ENCODE measurements around the gene MRPL50. TPM values are rescaled to one million over a fixed set of nuclear protein-coding genes. Genes with fewer than 3 reads are reported as not detected.

The MRPL50 gene
- total and polyA plus RNA-seq, 2 experiments from 2014 or later = 25.5 to 59.0 TPM

DNA sequence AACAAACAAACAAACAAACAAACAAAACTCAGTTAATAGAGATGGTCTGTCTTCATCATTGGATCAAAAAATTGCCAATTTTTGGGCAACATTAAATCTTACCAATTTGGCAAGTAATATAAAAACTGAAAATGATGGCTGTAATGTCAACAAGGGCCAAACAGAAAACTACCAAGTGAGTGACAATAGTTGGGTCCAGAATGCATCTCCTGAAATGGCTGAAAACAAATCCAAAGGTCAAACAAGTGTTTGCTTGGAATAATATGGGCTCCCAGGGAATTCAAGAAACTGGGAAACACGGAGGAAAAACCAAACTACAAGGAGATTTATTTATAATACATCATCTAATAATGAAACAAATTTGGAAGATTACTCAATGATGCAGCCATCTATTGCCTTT is 38.7 kb downstream of the MRPL50 start (continued):
- TF ChIP-seq CTCF (conservative IDR thresholded peaks at IDR 0.05; ENCODE audit: low read depth in 2 of 2) (no peak), POLR2AphosphoS5 (IDR thresholded peaks at IDR 0.05; ENCODE audit: low read depth) (no peak)

- no peak overlapping the region for H3K4me3 ChIP-seq
- Mint-ChIP-seq H3K4me1 (no peaks in the 10 kb centered on the region), H3K9me3 (peaks cover 3% of the 10 kb centered on the region; the same call in 1 of the 3 replicates), H3K27me3 (ENCODE audit: insufficient read depth, low read depth, poor library complexity) (peaks cover 4% of the 10 kb centered on the region), H3K27ac (no peak overlapping the region), H3K36me3 (ENCODE audit: low read depth) (no peaks in the 10 kb centered on the region), H3K4me3 (no peak overlapping the region)
- H3K79me2 ChIP-seq (replicated peaks; ENCODE audit: insufficient read depth) = no peaks in the 10 kb centered on the region
- H3F3A ChIP-seq (replicated peaks; ENCODE audit: low read depth) = no peaks in the 10 kb centered on the region
- H2AFZ ChIP-seq = no peak overlapping the region
- H4K20me1 ChIP-seq (replicated peaks; ENCODE audit: insufficient read depth) = no peaks in the 10 kb centered on the region
- TF ChIP-seq CTCF (conservative IDR thresholded peaks at IDR 0.05; ENCODE audit: low read depth in 2 of 2) = no peak
- no peak for TF ChIP-seq ZNF462 (CRISPR knock-in tag; IDR thresholded peaks at IDR 0.05)
- TF ChIP-seq, protein P1, sequence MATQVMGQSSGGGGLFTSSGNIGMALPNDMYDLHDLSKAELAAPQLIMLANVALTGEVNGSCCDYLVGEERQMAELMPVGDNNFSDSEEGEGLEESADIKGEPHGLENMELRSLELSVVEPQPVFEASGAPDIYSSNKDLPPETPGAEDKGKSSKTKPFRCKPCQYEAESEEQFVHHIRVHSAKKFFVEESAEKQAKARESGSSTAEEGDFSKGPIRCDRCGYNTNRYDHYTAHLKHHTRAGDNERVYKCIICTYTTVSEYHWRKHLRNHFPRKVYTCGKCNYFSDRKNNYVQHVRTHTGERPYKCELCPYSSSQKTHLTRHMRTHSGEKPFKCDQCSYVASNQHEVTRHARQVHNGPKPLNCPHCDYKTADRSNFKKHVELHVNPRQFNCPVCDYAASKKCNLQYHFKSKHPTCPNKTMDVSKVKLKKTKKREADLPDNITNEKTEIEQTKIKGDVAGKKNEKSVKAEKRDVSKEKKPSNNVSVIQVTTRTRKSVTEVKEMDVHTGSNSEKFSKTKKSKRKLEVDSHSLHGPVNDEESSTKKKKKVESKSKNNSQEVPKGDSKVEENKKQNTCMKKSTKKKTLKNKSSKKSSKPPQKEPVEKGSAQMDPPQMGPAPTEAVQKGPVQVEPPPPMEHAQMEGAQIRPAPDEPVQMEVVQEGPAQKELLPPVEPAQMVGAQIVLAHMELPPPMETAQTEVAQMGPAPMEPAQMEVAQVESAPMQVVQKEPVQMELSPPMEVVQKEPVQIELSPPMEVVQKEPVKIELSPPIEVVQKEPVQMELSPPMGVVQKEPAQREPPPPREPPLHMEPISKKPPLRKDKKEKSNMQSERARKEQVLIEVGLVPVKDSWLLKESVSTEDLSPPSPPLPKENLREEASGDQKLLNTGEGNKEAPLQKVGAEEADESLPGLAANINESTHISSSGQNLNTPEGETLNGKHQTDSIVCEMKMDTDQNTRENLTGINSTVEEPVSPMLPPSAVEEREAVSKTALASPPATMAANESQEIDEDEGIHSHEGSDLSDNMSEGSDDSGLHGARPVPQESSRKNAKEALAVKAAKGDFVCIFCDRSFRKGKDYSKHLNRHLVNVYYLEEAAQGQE (IDR thresholded peaks at IDR 0.05; ENCODE audit: unreplicated experiment) = no peak
- TF ChIP-seq CREB1 (CRISPR knock-in tag; IDR thresholded peaks at IDR 0.05; ENCODE audit: low read depth) = no peak
- TF ChIP-seq ZNF114 (CRISPR knock-in tag; IDR thresholded peaks at IDR 0.05) = no peak
- no peak for TF ChIP-seq NANOG (IDR thresholded peaks at IDR 0.05; ENCODE audit: borderline replicate concordance)
- no peaks in the 10 kb centered on the region for H3K36me3 ChIP-seq (ENCODE audit: insufficient read depth)
- no peaks in the 10 kb centered on the region for H3K27me3 ChIP-seq (ENCODE audit: insufficient read depth)
- DNase-seq (ENCODE audit: low spot score) = no peak
- H3K4me1 ChIP-seq (ENCODE audit: insufficient read depth) = no peaks in the 10 kb centered on the region
- no peak for ATAC-seq
- no peak overlapping the region for H3K4me2 ChIP-seq
- H3K27ac ChIP-seq (ENCODE audit: low read depth) = no peak overlapping the region
- peaks cover 15% of the 10 kb centered on the region; the same call in 1 of the 2 replicates for H3K9me2 ChIP-seq (ENCODE audit: insufficient read depth)
Observed at GRCh38 chr9:101356619-101357018, 41.8 kb downstream of the MRPL50 start.

Data from GM23338 (cell line).